Measurements from ENCODE around the gene CC2D1A. TPM values are rescaled to one million over a fixed set of nuclear protein-coding genes. Genes with fewer than 3 reads are reported as not detected.

The CC2D1A gene
- total RNA-seq, 4 donors from 2014 or later, result 113 to 294 (median 177) TPM

GRCh38 chr19:13899912-13900584 is 6.0 kb upstream of the CC2D1A start:
- Histone ChIP-seq H3K9me3 (no peaks in the 10 kb centered on the region), H3K4me3 (no peak overlapping the region), H3K36me3 (no peaks in the 10 kb centered on the region), H3K27ac (peak overlapping the region; percentile 53 to 77 (median 72)), H3K27me3 (no peaks in the 10 kb centered on the region), H3K4me1 (peaks cover 0 to 12% (median 8%) of the 10 kb centered on the region in 4 donors)
- WGBS, 2 donors (ENCODE audit: low coverage in 1 of 2), result 42 to 61% methylated on average over 2 to 5 of the region's 5 CpGs
- no peak for DNase-seq
- in situ Hi-C loops (cut with MboI; ENCODE audit: low pct_ligation_motif_present in 1 of 4, low pct_unique_long_range_greater_than_20kb in 1 of 4, low sequenced_read_pairs in 3 of 4) (loop anchor here in 2 of 4 donors (10.0 to 25.0 kb wide), 2 partner anchors 155 to 162 kb away; partner anchors contain the start of genes MISP3 (in 1 of the 2) and PALM3 (in 1 of the 2)), intact Hi-C loops (cut with DNase I; ENCODE audit: low total_unique reads) (no loop called here)
- TF ChIP-seq POLR2A (IDR thresholded peaks at IDR 0.05) (no peak), POLR2AphosphoS5 (IDR thresholded peaks at IDR 0.05) (no peak), EP300 (IDR thresholded peaks at IDR 0.05; ENCODE audit: low read depth) (no peak), CTCF (IDR thresholded peaks at IDR 0.05) (no peak)

GRCh38 chr19:13902993-13903555 is 2.9 kb upstream of the CC2D1A start:
- Histone ChIP-seq H3K4me1 (peaks cover 6 to 33% (median 29%) of the 10 kb centered on the region in 4 donors), H3K9me3 (no peaks in the 10 kb centered on the region), H3K27ac (no peak overlapping the region), H3K4me3 (no peak overlapping the region), H3K36me3 (no peaks in the 10 kb centered on the region), H3K27me3 (no peaks in the 10 kb centered on the region)
- no peak for DNase-seq
- intact Hi-C loops (cut with DNase I; ENCODE audit: low total_unique reads) (no loop called here), in situ Hi-C loops (cut with MboI; ENCODE audit: low pct_ligation_motif_present in 1 of 4, low pct_unique_long_range_greater_than_20kb in 1 of 4, low sequenced_read_pairs in 3 of 4) (no loop called here)
- WGBS, 2 donors (ENCODE audit: low coverage in 1 of 2), result 86% methylated on average over 4 of the region's 4 CpGs; no CpG with 5 or more reads in 1 of the 2 donors
- TF ChIP-seq EP300 (IDR thresholded peaks at IDR 0.05; ENCODE audit: low read depth) (no peak), CTCF (IDR thresholded peaks at IDR 0.05) (peak in 2 of 5 experiments; percentile 19 to 30)

GRCh38 chr19:13906521-13906904 is 512 bp downstream of the CC2D1A start:
- Histone ChIP-seq H3K27ac (peak overlapping the region; percentile 87 to 96 (median 92)), H3K4me3 (peak overlapping the region; percentile 67 to 93 (median 81)), H3K4me1 (peaks cover 6 to 41% (median 31%) of the 10 kb centered on the region in 4 donors), H3K9me3 (no peaks in the 10 kb centered on the region), H3K36me3 (peaks cover 0 to 5% (median 3%) of the 10 kb centered on the region in 4 donors), H3K27me3 (no peaks in the 10 kb centered on the region)
- TF ChIP-seq POLR2A (IDR thresholded peaks at IDR 0.05), result no peak
- TF ChIP-seq CTCF (IDR thresholded peaks at IDR 0.05), result no peak
- no peak for TF ChIP-seq EP300 (IDR thresholded peaks at IDR 0.05; ENCODE audit: low read depth)
- peak in 1 of 3 donors; percentile 3 for TF ChIP-seq POLR2AphosphoS5 (IDR thresholded peaks at IDR 0.05)
- WGBS, 2 donors (ENCODE audit: low coverage in 1 of 2), result 3% methylated on average over 7 of the region's 13 CpGs; no CpG with 5 or more reads in 1 of the 2 donors
- in situ Hi-C loops (cut with MboI; ENCODE audit: low pct_ligation_motif_present in 1 of 4, low pct_unique_long_range_greater_than_20kb in 1 of 4, low sequenced_read_pairs in 3 of 4) (no loop called here), intact Hi-C loops (cut with DNase I; ENCODE audit: low total_unique reads) (no loop called here)
- DNase-seq, result peak; percentile 82

GRCh38 chr19:13906910-13907309 is 909 bp downstream of the CC2D1A start:
- intact Hi-C loops (cut with DNase I; ENCODE audit: low total_unique reads), result no loop called here
- in situ Hi-C loops (cut with MboI; ENCODE audit: low pct_ligation_motif_present in 1 of 4, low pct_unique_long_range_greater_than_20kb in 1 of 4, low sequenced_read_pairs in 3 of 4), result no loop called here
- DNase-seq, result no peak
- Histone ChIP-seq H3K27me3 (no peaks in the 10 kb centered on the region), H3K36me3 (peaks cover 0 to 8% (median 3%) of the 10 kb centered on the region in 4 donors), H3K9me3 (no peaks in the 10 kb centered on the region), H3K27ac (peak overlapping the region; percentile 87 to 96 (median 92)), H3K4me3 (peak overlapping the region; percentile 67 to 93 (median 81)), H3K4me1 (peaks cover 6 to 41% (median 31%) of the 10 kb centered on the region in 4 donors)
- TF ChIP-seq EP300 (IDR thresholded peaks at IDR 0.05; ENCODE audit: low read depth) (no peak), POLR2AphosphoS5 (IDR thresholded peaks at IDR 0.05) (no peak), CTCF (IDR thresholded peaks at IDR 0.05) (no peak), POLR2A (IDR thresholded peaks at IDR 0.05) (no peak)
- 79% methylated on average over 5 of the region's 5 CpGs; no CpG with 5 or more reads in 1 of the 2 donors for WGBS, 2 donors (ENCODE audit: low coverage in 1 of 2)
